Measurements from ENCODE around the gene BCKDHB.

The BCKDHB gene

DNA sequence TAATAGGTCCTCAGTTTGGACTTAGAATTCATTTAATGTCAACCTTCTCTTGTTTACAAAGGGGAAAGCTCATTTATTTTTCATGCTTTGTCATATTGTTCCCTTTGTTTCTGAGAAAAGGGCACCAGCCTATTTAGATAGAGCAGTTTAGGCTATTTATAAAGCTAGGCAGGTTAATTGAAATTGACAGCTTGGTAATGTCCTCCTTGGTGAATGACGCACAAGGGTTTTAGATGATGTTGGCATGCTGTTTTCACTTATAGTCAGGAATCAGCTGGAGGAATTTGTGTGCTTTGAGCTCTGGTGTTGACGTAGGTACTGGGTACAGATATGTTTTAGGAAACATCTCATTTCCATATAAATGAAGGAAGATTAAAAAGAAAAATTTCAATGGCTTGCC is 45.2 kb downstream of the BCKDHB start:
- DNase-seq (ENCODE audit: low spot score), result no peak

GRCh38 chr6:80154160-80154559 is 47.7 kb downstream of the BCKDHB start:
- DNase-seq (ENCODE audit: low spot score), result no peak

DNA sequence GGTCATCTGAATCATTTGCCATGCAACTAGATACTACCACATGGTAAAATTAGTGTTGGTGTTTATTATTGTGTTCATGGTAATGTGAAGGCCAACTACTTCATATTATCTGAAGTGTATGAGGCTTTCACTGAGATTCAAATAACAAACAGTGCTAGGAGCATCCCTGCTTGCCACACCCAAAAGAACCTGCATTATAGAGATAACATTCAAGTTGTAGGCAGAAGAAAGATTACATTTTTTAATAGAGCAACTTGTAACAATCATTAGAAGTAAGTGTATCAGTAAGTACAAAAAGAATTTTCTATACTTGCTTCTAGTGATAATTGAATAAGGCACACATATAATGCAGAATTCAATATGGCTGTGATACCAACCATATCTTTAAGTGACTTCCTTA is 49.8 kb downstream of the BCKDHB start:
- DNase-seq (ENCODE audit: low spot score), result no peak

DNA sequence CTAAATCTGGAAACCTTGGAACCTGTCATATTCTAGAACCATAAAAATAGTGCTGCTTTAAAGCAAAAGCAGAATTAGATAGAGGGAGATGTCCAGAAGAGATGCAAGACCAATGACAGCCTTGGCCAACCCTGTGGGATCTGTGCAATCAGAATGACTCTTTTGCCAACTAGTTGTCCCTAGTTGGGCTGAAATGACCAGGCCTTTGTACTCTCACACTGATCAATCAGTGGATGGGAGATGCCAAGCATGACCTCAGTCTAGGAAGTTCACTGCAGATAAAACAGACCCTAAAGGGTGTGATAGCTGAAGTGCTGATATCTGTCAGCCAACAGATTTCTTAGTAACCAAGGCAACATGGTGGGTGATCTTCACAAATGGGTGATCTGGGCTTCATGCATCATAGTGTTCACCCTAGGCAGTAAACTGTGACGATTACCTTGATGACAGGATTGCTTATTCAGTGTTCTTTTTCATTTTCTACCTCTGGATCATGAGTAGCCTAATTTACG is 52.1 kb downstream of the BCKDHB start:
- DNase-seq (ENCODE audit: low spot score), result no peak

- DNase-seq (ENCODE audit: low spot score), result no peak
Measured at GRCh38 chr6:80161434-80161833, 55.0 kb downstream of the BCKDHB start.

DNA sequence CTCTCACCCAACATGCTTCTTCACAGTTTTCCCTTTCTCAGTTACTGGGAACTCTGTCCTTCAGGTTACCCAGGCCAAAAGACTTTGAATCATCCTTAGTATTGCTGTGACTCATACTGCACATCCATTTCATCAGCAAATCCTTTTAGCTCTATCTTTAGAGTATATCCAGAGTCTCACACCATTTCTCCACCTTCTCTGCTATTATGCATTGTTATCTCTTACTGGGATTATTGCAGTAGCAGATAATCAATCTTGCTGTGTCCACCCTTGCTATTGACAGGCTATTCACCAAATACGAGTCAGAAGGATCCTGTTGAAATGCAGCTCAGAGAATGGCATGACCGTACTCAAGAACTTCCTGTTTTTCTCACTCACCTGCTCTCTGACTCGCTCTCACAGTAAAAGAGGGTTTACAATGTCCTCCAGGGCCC is 57.3 kb downstream of the BCKDHB start:
- peak; percentile 59 for DNase-seq (ENCODE audit: low spot score)

GRCh38 chr6:80165143-80165542 is 58.7 kb downstream of the BCKDHB start:
- DNase-seq (ENCODE audit: low spot score), result no peak

GRCh38 chr6:80165819-80166218 is 59.3 kb downstream of the BCKDHB start:
- no peak for DNase-seq (ENCODE audit: low spot score)

DNA sequence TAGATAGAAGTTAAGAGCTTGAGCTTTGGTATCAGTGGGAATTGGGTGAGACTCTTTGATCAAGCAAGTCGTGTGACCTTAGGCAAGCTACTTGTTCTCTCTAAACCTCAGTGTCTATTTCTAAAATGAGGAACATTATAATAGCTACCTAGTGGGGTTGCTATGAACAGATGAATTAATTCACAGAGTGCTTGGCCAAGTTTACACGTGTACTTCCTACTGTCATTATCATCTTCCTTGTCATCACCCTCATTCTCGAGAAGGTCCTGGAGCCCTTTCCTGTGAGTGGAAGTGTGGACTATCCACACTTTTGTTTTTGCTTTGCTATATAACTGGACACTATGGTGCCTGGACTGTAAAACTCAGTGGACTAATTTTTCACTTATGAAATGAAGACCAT is 64.0 kb downstream of the BCKDHB start:
- no peak for DNase-seq (ENCODE audit: low spot score)

- DNase-seq (ENCODE audit: low spot score), result no peak
Measured at GRCh38 chr6:80173411-80173810, 66.9 kb downstream of the BCKDHB start.

- DNase-seq (ENCODE audit: low spot score), result no peak
Measured at GRCh38 chr6:80174900-80175572, 68.6 kb downstream of the BCKDHB start.

DNA sequence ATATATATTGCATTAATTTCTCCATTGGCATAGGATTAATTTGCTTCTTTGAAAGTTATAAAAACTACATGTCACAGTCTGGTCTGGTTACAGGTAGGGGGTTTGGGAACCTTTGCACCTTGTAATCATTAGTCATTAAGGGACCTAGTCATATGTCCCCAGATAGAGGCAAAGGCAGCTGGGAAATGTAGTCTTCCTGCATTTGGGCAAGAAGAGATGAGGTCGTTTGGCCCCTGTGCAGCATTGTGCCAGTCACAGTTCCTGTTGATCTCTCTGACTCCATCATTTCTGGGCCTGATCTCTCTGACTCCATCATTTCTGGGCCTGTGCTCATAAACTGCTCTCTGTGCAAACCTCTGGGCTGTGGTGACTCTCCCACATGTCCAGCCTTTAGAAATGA is 73.2 kb downstream of the BCKDHB start:
- no peak for DNase-seq (ENCODE audit: low spot score)

DNA sequence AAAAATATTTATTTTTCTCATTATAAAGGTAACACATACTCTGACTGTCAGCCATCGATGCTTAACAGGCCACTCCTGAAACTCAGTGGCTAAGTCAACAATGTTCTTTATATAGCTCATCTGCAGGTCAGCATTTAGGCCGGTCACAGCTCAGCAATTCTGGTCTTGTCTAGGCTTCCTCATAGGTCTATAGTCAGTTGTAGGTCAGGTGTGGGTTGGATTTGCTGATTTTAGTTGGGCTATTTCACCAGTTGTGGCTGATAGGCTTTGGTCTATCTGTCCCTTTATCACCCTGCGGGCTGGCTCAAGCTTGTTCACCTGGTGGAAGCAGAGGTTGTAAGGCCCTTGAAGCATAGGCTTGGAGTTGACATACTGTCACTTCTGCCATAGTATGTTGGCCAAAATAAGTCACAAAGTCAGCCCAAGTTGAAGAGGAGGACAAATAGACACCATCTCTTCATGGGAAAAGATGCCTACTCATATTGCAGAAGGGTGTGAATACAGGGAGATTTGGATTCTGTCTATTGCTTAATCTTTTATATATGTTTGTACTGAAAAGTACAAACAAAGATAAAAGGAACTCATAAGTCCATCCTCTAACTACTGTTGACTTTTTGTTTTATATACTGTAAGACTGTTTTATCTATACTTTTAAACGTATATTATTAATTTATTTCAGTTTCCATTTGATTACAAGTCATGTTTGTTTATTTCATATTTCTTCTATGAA is 75.0 kb downstream of the BCKDHB start:
- DNase-seq (ENCODE audit: low spot score), result no peak

DNA sequence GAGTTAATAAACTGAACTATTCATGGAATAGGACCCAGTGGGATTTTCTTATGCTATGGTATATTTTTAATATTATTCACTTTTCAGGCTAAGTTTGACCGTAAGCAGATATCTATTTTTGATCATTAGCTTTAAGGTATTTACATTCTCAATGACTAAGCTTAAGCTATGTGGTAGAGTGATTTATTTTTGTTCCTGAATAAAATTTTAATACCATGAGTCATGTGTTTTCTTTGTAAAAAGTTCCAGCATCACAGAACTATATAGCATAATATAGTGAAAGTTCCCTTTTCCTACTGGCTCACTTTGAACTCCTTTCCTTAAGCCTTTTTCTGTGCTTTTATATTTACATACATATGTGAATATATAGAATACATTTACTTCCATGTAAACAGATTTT is 75.8 kb downstream of the BCKDHB start:
- DNase-seq (ENCODE audit: low spot score), result peak; percentile 15

- DNase-seq (ENCODE audit: low spot score), result no peak
Measured at GRCh38 chr6:80183019-80183795, 76.7 kb downstream of the BCKDHB start.

- no peak for DNase-seq (ENCODE audit: low spot score)
Measured at GRCh38 chr6:80185492-80185891, 79.0 kb downstream of the BCKDHB start.

- no peak for DNase-seq (ENCODE audit: low spot score)
Measured at GRCh38 chr6:80186082-80186481, 79.6 kb downstream of the BCKDHB start.

DNA sequence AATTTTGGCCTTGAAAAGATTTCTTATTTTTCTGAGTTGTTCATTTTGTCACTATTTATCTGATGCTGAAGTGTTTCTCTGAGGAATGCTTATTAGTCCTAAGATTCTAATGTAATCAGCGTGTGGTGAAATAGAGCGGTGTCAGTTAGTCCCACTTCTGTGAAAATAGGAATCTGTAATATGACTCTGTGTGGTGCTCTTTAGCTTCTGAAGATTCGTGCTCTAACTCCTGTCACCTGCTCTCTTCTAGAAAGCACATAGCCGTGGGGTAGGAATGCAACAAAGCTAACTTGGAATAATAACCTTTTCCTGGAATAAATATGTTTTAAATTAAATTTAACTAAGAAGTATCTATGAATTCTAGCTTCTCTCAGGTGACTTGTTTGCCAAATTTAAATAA is 90.4 kb downstream of the BCKDHB start:
- no peak for DNase-seq (ENCODE audit: low spot score)

- DNase-seq (ENCODE audit: low spot score), result no peak
Measured at GRCh38 chr6:80197474-80197873, 91.0 kb downstream of the BCKDHB start.

GRCh38 chr6:80197986-80198385 is 91.5 kb downstream of the BCKDHB start:
- no peak for DNase-seq (ENCODE audit: low spot score)

DNA sequence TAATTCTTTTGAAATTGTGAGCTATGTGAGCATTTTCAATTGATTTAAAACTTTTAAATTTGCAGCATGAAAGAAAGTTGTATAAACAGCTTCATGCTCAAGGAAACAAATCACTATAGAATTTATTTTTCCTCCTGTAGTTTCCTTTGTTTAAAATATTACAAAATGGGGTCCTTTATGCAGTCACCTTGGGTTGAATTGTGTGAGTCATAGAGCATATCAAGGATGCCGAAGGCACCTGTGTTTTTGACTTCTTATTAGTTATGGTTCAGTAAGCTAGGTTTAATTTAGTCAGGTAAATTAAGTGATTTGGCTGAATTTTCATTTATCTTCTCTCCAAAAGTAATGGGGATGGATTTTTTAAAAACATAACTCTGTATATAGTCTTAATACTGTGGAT is 96.8 kb downstream of the BCKDHB start:
- no peak for DNase-seq (ENCODE audit: low spot score)

- no peak for DNase-seq (ENCODE audit: low spot score)
Measured at GRCh38 chr6:80205404-80205803, 98.9 kb downstream of the BCKDHB start.

DNA sequence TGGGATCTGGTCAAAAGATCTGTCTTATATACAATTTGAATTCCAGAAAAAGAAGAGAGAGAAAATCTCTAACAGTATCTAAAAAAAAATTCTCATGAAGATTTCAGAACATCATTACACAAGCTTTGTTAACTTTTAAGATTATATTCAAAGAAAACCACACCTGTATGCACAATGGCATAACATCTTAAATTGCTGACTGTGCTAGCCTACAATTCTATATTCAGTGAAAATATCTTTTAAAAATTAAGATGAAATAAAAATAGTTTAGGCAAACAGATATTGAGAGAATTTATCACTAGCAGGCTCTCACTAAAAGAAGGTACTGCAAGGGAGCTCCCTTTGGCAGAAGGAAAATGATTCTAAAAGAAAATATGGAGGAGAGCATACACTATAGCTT is 100.3 kb downstream of the BCKDHB start:
- no peak for DNase-seq (ENCODE audit: low spot score)

All from LoVo (cell line).